ENCODE data around the gene PIEZO2. TPM values are rescaled to one million over a fixed set of nuclear protein-coding genes. Genes with fewer than 3 reads are reported as not detected.
"Not testable (repeated sequence)": the region's sequence is repeated elsewhere in the genome, so short reads cannot be mapped to it uniquely, and the experiment has no call there.

Gene PIEZO2
- total and polyA plus RNA-seq, 2 of the 8 experiments (the other 6 are each of a cell fraction or from before 2014, with no cell fraction given) = 4.7 to 16.5 TPM

DNA sequence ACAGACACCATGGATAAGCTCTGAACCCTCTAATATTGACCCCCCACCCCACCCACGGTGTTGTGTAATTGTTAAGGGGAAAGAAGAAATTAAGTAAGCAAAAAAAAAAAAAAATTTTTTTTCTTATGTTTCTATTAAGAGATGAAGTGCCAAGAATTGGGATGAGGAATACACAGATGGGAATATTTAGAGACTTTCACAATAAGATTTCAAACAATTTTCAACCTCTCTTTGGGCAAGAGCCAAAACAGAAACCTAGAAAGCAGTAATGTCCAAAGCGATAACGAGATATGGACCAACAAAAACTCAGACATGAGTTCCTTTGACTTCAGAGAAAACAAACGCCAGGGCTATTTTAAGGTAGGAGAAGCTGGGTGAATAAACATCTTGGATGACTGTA lies 14.4 kb downstream of the PIEZO2 start (continued):
- TF ChIP-seq CTCF (IDR thresholded peaks at IDR 0.05; ENCODE audit: control extremely low read depth in 1 of 3, insufficient read depth in 1 of 3, low read depth in 1 of 3, low read length in 3 of 3) = no peak
- no peak for TF ChIP-seq POLR2AphosphoS5 (IDR thresholded peaks at IDR 0.05; ENCODE audit: low read depth, low read length)
- TF ChIP-seq HDAC2 (IDR thresholded peaks at IDR 0.05; ENCODE audit: borderline replicate concordance in 1 of 2, low read depth in 2 of 2, low read length in 2 of 2) = no peak
- no peak for TF ChIP-seq MAFK (IDR thresholded peaks at IDR 0.05; ENCODE audit: low read depth, low read length)
- TF ChIP-seq CBX5 (IDR thresholded peaks at IDR 0.05; ENCODE audit: low read depth, low read length) = no peak
- no peak for TF ChIP-seq JUND (IDR thresholded peaks at IDR 0.05; ENCODE audit: low read length)
- TF ChIP-seq KDM1A (IDR thresholded peaks at IDR 0.05; ENCODE audit: borderline replicate concordance, low read length) = no peak
- no peak for TF ChIP-seq KDM5A (IDR thresholded peaks at IDR 0.05; ENCODE audit: low read length)
- TF ChIP-seq CHD2 (IDR thresholded peaks at IDR 0.05; ENCODE audit: low read length) = no peak

GRCh38 chr18:11129059-11129458 lies 20.3 kb downstream of the PIEZO2 start:
- FAIRE-seq; H3K9me3 ChIP-seq (ENCODE audit: insufficient read depth in 2 of 2, low read depth in 1 of 2, low read length in 1 of 2); CTCF ChIA-PET (ENCODE audit: partially characterized antibody); H2BK5ac ChIP-seq (ENCODE audit: low read depth, low read length); H2BK12ac ChIP-seq (ENCODE audit: low read depth, low read length); H4K91ac ChIP-seq (replicated peaks; ENCODE audit: insufficient read length, low read length); H3K9ac ChIP-seq (replicated peaks in 1 of 4; ENCODE audit: extremely low read depth in 1 of 4, low read depth in 3 of 4, low read length in 3 of 4); H2AFZ ChIP-seq (ENCODE audit: low read length); H4K5ac ChIP-seq (ENCODE audit: insufficient read length, low read depth, low read length); H3K14ac ChIP-seq (ENCODE audit: insufficient read length); H3K4me2 ChIP-seq (ENCODE audit: insufficient read depth in 1 of 2, low read depth in 2 of 2, low read length in 2 of 2); H2AK5ac ChIP-seq (ENCODE audit: low read depth, low read length); H3K27ac ChIP-seq (ENCODE audit: low read depth, low read length); H3K56ac ChIP-seq (replicated peaks; ENCODE audit: insufficient read length, low read depth, low read length); H2BK120ac ChIP-seq (replicated peaks; ENCODE audit: low read depth, low read length); H3K79me2 ChIP-seq (ENCODE audit: control insufficient read depth in 1 of 2, insufficient read depth in 2 of 2, low read length in 2 of 2); H3K79me1 ChIP-seq (ENCODE audit: low read depth, low read length); H3K27me3 ChIP-seq (replicated peaks in 1 of 4; ENCODE audit: control insufficient read depth in 3 of 4, extremely low read depth in 1 of 4, insufficient read depth in 3 of 4, low read length in 3 of 4); H3K4ac ChIP-seq (replicated peaks; ENCODE audit: insufficient read length, low read depth, low read length); H4K8ac ChIP-seq (ENCODE audit: extremely low read depth, insufficient read depth, low read length); H3K23ac ChIP-seq (ENCODE audit: insufficient read length); H3K4me1 ChIP-seq (replicated peaks in 1 of 4; ENCODE audit: control insufficient read depth in 3 of 4, insufficient read depth in 4 of 4, low read length in 3 of 4); H3K23me2 ChIP-seq (ENCODE audit: low read depth, low read length); DNase-seq (ENCODE audit: low read depth in 1 of 2, low spot score in 2 of 2); H3K36me3 ChIP-seq (ENCODE audit: control insufficient read depth in 2 of 4, insufficient read depth in 4 of 4, low read length in 3 of 4); H2BK15ac ChIP-seq (ENCODE audit: low read length); H3K4me3 ChIP-seq (ENCODE audit: extremely low read depth in 1 of 4, insufficient read depth in 2 of 4, low read depth in 3 of 4, low read length in 4 of 4); H4K20me1 ChIP-seq (replicated peaks in 1 of 2; ENCODE audit: control insufficient read depth in 1 of 2, insufficient read depth in 2 of 2, low read length in 2 of 2); H2BK20ac ChIP-seq (ENCODE audit: low read length); H3K18ac ChIP-seq (ENCODE audit: extremely low read depth, low read length): not testable (repeated sequence)
- POLR2A ChIA-PET (ENCODE audit: partially characterized antibody) = interaction anchor here (1.6 kb wide), 1 partner anchor 9 kb away, joined by 4 read pairs; no protein-coding TSS in a partner anchor
- 95% methylated on average over 5 of the region's 5 CpGs; no CpG with 5 or more reads in 1 of the 2 experiments for WGBS, 2 experiments (ENCODE audit: extremely low coverage in 1 of 2, insufficient coverage in 1 of 2, insufficient read length in 1 of 2, insufficient replicate concordance in 2 of 2, low coverage in 1 of 2, low lambda C conversion rate in 2 of 2, missing lambda C conversion rate in 1 of 2)
